HG02938 (cell line): ENCODE results near the gene FAAP100.
"Not testable (repeated sequence)": the region's sequence is repeated elsewhere in the genome, so short reads cannot be mapped to it uniquely, and the experiment has no call there.

Source experiments
- ATAC-seq: cut with Tn5 transposase; IDR thresholded peaks from one replicate; pipeline ENCODE4 v1.9.1; 2021; ENCODE audit warnings: mild to moderate bottlenecking, moderate library complexity; ENCODE audit not compliant: unreplicated experiment

FAAP100 gene

DNA sequence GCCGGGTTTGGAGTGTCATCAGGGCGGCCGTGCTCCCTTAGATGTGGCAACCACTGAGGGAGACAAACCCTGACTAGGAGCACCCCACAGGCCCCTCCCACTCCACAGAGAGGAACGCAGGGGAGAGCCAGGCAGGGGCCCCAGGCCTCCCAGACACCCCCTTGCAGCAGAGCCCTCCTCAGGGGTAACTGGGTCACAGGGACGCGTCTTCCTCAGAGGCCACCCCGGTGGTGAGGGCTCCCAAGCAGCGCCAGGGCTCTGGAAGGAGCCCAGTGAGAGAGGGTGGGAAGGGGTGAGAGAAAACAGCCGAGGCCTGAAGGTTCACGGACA is 12.6 kb downstream of the FAAP100 start:
- no peak for ATAC-seq

DNA sequence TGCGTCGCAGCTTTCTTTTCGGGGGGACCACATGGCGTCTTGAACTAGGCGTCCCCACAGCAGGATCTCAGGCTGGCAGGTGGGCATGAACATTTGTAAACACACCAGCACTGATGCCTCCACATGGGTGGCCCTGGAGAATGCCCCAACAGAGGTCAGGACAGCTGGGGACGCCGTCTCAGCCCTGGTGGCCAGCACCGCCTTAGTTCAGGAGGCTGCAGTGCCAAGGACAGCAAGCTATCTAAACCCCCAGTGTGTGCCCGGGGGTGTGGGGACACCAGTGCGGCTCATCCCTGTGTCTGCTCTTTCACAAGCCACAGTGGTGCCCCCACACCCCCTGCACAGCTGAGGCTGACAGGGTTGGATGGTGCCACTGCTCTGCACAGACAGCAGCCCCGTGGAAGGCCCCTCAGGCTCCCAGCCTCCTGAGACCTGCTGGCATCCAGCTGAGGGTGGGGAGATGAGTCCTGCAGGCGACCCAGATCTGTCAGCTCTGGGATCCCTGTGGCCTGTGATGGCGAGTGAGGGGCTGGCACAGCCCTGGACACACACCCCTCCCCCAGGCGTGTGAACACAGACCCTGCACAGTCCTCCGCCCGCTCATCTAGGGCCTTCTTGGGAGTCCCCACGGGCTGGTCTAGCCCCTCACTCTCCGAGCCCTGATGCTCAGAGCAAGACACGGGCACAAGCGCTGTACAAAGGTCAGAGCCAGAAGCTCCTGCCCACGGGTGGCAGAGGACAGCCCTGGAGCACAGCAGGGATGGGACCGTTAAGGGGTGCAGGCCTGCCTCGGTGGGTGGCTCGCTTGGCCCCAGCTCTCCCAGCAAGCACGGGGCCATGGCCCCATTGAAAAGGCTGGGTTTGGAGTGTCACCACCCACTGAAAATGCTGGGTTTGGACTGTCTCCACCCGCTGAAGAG is 13.2 kb downstream of the FAAP100 start:
- ATAC-seq: no peak

DNA sequence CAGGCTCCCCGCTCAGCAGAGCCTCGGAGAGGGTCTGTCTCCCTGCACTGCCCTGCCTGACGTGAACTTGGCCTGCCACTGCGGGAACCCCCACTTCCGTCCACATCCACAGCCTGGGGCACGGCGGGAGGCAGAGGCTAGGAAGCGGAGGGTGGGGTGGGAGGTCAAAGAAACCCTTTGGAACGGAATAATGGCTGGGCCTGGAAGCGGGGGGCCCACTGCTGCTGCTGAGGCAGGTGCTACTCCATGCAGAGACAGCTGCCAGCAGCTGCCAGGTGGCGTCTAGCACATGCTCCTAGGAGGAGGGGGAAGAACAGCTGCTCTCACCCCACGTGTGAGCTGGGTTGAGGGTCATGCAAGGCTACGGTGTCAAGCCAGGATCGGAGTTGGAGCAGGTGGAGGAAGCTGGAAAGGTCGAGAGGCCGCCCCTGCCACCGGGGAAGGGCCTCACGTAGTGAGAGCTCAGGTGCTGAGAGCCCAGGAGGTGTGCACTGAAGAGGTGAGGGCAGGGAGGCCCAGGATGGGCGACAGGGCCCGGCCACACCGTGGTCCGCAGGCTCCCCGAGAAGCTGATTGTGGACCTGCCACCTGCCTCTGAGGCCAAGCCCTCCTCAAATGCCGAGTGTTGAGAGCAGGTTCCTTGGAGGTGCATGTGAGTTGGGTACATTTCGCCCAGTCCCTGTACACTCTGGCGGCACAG is 14.1 kb downstream of the FAAP100 start:
- no peak for ATAC-seq

DNA sequence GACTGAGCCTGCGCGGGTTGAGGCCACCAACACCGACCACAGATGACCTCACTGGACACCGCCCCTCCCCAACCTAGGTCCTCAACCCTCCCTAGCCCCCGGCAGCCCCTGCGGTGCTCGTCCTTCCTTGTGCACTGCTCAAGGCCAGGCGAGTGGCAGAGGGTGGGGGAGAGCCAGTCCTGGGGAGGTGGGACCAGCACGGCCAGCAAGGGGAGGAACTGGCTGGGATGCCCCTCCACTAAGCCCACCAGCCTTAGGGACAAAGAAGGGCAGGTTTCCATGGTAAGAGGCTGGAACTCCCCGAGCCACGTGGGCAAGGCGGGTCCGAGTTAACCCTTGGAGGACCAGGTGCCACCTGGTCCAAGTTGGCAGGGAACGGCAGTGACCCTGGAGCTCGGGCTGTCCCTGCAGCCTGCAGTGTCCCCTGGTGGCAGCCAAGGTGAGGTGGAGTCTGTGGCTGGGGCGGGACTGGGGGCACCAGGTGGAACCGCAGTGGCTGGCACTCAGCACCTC is 14.8 kb downstream of the FAAP100 start:
- ATAC-seq: no peak

DNA sequence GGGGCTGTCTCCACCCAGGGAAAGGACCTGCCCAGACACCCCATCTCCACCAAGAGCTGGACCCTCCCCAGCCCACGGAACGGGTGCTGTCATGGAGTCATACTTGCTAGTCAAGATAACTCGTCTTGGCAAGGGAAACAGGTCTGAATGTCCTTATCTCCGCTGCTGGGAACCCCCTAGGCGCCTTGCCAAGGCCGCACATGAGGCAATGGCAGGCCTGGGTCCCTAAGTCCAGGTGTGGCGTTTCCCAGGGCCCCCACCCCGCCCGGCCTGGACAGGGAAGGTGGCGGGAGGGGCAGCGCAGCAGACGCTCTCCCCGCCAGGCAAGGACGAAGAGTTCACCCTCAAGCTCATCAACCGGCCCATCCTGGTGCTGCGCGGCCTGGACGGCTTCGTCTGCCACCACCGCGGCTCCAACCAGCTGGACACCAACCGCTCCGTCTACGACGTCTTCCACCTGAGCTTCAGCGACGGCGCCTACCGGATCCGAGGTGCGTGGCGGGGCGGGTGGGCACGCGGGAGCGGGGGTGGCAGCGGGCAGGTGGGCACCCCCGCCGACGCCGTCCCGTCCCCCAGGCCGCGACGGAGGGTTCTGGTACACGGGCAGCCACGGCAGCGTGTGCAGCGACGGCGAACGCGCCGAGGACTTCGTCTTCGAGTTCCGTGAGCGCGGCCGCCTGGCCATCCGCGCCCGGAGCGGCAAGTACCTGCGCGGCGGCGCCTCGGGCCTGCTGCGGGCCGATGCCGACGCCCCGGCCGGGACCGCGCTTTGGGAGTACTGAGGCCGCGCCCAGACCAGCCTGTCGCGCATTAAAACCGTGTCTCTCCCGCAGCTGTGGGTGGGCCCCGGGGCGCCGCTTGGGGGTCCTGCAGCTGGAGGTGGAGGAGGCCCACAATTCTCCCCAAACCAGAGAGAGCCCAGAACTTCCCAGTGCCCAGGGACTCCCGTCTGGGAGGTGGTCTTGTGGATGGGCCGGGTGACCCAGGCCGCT is 15.6 kb downstream of the FAAP100 start:
- no peak for ATAC-seq

DNA sequence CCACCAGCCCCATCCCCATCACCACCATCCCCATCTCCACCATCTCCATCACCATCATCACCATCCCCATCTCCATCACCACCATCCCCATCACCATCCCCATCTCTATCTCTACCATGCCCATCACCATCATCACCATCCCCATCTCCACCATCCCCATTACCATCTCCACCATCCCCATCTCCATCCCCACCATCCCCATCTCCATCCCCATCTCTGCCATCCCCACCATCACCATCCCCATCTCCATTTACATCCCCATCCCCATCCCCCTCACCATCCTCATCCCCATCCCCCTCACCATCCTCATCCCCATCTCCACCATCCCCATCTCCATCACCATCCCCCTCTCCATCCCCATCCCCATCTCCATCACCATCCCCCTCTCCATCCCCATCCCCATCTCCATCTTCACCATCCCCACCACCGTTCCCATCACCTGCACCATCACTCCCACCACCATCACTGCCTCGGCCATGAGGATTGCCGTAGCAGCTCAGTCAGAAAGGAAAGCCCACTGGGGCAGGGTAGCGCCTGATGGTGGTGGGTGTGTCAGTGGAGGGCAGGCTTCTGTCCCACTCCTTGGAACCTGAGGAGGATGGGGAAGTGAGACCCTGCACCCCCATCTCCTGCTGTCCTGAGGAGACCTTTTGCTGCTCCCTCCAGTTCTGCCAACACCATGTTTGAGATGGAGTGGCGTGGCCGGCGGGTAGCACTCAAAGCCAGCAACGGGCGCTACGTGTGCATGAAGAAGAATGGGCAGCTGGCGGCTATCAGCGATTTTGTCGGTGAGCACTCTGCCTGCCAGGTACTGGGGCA is 16.5 kb downstream of the FAAP100 start:
- no peak for ATAC-seq

DNA sequence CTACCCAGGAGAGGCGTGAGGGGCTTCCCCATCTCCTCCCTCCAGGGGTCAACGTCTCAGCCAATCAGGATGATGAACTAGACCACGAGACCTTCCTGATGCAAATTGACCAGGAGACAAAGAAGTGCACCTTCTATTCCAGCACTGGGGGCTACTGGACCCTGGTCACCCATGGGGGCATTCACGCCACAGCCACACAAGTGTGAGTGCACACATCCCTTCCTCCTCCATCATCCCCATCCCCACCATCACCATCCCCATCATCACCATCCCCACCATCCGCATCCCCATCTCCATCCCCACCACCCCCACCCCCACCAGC is 17.2 kb downstream of the FAAP100 start:
- no peak for ATAC-seq

DNA sequence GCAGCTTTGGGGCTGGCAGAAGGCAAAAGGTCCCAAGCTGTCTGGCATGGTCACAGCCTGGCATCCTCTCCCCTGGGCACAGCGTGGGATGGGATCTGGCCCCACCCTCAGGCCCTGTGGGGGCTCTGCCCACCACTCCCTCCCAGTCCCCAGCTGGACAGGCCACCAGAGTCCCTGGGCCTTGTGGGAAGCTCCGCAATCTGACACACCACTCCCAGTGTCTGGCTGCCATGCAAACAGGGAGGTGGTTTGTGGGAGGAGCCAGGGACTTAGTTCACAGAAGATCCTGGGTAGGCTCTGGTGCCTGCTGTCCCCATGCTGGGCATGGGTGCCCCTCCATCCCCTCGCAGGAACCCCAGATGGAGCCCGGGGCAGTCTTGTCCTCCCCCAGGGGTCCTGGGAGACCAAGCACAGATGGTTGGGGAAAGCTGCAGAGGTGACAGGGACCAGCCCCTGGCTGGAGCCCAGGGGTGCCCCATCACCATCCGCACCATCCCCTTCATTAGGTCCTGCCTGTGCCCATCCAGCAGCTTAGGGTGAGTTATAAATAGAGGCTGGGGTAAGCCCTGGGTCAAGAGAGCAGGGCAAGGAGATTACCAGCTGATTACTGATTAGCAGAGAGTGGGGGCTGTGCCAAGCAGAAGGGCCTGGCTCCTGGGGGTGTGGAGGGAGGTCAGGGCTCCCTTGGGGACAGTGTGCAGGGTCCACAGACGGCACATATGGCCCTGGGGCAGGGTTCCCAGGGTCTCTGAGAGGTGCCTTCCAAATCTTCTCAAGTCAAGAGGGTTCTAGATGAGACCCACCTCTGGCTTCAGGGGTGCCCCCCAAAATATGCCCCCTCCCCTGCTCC is 17.8 kb downstream of the FAAP100 start:
- ATAC-seq: no peak

DNA sequence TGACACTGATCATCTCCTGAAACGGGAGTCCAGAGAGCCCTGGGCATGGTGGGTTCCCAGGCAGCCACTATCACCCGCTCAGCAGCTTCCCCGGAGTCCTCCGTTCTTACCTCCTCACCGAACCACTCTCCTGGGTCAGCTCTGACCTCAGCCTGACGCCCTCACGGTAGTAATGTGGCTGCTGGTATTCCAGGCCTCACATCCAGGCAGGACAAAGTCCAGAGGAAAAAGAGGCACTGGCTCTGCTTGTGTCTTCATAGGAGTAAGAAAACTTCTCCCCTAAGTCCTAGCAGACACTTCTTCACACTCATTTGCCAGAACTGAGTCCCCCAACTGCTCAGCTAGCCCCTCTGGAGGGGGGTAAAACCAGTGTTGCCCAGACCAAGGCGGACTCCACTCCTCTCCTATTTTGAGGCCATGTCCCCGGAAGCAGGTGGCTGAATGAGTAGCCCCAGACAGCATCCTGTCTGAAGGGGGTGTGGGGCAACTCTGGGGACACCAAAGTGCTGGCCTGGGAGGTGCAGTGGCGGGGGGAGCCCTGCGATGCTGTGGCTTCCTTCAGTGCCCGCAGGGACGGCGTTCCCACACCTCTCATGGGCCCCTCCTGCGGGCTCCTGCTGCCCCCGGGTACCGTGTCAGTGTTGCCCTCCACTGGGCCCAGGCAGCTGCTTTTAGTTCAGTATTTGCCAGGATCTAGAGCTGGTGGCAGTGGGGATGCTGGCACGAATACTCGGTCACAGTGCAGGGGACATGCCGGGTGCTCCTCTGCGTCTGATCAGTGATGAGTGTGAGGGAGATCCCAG is 18.6 kb downstream of the FAAP100 start:
- ATAC-seq: no peak

DNA sequence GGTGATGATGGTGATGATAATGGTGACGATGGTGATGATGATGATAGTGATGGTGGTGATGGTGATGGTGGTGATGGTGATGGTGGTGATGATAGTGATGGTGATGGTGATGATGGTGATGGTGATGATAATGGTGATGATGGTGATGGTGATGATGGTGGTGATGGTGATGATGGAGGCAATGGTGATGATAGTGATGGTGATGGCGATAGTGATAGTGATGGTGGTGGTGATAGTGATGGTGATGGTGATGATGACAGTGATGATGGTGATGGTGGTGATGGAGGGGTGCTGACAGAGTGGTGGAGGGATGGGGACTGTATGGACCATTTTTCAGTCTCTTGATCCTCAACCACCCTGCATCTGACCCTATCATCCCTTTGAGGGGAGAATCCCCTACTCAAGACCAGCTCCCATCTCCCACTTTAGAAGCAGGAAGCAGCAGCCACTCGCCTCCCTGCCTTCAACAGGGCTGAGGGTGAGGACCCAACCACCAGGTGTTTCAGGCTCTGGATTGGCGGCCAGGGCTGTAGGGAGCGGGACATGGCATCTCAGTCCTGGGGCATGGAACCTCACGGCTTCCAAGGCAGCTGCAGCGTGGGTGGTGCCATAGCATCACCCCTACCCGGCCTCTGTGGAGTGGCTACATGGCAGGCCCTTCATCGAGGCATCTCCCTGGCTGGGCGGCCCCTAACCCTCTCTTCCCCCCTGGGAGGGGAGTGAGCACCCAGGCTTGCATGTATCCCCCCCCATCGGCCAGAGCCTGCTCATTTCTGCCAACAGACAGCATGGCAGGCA is 19.5 kb downstream of the FAAP100 start:
- no peak for ATAC-seq

DNA sequence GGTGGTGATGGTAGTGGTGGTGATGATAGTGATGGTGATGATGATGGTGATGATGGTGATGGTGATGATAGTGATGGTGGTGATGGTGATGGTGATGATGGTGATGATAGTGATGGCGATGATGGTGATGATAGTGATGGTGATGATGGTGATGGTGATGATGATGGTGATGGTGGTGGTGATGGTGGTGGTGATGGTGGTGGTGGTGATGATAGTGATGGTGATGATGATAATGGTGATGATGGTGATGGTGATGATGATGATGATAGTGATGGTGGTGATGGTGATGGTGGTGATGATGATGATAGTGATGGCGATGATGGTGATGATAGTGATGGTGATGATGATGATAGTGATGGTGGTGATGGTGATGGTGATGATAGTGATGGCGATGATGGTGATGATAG is 20.2 kb downstream of the FAAP100 start:
- ATAC-seq: not testable (repeated sequence)

DNA sequence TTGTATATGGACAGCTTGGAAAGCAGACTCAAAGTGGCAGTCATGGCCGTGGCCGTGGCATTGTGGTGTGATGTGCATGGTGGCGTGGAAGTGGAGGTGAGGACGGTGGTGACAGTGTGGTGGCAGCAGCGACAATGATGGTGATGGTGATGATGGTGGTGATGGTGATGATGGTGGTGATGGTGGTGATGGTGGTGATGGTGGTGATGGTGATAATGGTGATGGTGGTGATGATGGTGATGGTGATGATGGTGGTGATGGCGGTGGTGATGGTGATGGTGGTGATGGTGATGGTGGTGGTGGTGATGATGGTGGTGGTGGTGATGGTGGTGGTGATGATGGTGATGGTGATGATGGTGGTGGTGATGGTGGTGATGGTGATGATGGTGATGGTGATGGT is 21.1 kb downstream of the FAAP100 start:
- ATAC-seq: not testable (repeated sequence)

DNA sequence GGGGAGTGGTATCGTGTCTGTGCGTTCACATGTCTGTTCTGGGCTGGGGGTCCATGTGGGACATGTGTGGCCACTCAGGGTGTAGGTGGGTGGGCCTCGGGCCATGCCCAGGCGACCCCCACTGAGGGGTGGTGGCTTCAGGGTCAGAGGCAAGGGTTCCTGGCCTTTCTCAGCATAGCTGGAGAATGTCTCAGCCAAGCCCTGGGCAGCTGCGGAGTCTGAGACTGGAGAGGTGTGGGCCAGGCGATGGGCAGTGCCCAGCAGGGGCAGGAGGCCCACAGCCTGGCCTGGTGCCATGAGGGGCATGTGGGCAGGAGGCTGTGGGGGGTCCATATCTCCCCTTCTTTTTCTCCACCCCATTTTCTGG is 22.7 kb downstream of the FAAP100 start:
- ATAC-seq: no peak

DNA sequence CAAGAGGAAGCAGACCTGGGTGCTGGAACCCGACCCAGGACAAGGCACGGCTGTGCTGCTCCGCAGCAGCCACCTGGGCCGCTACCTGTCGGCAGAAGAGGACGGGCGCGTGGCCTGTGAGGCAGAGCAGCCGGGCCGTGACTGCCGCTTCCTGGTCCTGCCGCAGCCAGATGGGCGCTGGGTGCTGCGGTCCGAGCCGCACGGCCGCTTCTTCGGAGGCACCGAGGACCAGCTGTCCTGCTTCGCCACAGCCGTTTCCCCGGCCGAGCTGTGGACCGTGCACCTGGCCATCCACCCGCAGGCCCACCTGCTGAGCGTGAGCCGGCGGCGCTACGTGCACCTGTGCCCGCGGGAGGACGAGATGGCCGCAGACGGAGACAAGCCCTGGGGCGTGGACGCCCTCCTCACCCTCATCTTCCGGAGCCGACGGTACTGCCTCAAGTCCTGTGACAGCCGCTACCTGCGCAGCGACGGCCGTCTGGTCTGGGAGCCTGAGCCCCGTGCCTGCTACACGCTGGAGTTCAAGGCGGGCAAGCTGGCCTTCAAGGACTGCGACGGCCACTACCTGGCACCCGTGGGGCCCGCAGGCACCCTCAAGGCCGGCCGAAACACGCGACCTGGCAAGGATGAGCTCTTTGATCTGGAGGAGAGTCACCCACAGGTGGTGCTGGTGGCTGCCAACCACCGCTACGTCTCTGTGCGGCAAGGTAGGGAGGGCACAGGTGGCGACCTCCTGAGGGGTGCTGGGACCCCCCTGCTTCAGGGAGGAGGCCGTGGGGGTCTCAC is 23.3 kb downstream of the FAAP100 start:
- no peak for ATAC-seq

DNA sequence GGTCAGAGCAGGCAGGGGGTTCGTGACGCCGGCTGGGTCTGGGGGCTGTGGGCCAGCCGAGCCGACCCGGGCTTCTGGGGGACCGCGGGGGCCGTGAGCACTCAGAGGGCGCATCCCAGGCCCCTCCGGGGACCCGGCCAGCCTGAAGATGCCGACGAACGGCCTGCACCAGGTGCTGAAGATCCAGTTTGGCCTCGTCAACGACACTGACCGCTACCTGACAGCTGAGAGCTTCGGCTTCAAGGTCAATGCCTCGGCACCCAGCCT is 23.8 kb downstream of the FAAP100 start:
- ATAC-seq: no peak

DNA sequence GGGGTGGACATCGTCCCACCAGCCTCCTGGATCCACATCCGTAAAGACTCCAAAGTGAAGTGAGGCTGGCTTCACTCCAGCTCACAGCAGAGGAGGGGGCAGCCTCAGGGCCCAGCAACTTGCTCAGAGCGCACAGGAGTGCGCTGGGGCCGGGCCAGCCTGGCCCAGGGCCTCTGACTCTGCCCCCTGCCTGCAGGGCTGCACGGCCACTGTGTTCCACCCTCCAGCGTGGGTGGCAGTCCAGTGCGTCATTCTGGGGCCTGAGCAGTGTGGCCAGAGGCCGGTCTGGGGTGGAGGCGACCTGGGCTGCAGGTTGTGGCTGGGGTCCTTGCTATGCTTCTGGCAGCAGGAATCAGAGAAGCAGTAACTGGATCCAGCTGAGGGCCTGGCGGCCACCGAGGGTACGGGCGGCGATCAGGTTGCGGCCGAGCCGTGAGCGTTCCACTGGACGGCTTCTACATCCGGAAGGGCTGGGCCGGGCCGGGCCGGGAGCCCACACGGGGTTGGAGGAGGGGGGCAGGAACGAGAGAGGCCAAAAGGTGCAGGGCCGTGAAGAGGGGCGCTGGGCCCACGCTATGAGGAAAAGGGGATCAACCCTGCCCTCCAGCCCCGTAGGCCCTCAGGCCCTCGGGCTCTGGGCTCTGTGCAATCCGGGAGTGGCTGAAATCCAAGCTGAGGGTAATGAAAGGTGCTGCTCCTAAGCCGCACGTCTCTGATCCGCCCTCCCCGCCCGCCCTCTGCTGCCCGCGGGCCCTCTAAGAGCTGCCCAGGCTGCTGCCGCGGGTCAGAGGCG is 24.4 kb downstream of the FAAP100 start, which contains the start of gene FSCN2:
Gene FSCN2 (plus strand): TSS at position 787 of the 793 bp plus-strand sequence. CDS start 155 bp downstream, outside the sequence.
- ATAC-seq: no peak
